Measurements from ENCODE around the gene ACSBG1.

ACSBG1 gene

DNA sequence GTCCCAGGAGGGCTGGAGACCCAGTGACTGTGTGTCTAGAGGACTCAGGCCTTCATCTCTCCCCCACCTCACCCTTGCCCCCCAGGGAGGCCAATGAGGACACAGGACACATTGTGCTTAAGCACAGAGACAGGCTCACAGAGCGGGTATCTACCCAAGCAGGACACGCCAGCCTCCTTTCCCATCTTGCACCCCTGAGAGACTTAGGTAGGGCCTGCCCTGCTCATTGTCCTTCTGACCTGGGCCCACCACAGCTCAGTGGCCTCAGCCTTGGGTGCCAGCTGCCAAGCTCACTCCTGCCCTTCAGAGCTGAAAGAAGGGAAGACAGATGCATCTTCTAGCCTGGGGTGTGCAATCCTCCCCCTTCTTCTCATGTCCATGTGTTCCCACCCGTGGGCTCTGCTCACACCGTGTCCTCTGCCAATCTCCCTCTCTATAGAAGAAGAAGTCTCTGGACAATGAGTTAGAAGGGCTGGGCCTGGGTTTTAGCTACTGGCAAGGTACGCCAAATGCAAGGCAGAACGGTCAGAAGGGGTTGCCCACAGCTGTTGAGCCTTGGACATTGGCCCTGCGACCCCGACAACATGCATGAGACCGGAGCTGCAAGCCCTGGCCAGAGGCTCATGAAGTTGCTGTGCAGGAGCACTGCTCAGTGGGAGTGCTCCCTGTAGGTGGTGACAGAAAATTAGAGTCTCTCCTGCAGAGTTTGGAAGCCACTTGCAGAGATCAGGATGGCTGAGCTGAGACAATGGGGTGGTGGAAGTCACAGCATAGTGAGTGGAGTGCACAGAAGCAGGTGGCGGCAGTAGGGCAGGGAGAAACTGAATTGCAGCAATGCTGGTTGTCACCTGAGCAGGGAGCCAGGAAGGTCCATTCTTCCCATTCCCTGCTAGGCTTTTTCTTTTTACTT, 32.8 kb downstream of the ACSBG1 start:
- DNase-seq, result no peak

DNA sequence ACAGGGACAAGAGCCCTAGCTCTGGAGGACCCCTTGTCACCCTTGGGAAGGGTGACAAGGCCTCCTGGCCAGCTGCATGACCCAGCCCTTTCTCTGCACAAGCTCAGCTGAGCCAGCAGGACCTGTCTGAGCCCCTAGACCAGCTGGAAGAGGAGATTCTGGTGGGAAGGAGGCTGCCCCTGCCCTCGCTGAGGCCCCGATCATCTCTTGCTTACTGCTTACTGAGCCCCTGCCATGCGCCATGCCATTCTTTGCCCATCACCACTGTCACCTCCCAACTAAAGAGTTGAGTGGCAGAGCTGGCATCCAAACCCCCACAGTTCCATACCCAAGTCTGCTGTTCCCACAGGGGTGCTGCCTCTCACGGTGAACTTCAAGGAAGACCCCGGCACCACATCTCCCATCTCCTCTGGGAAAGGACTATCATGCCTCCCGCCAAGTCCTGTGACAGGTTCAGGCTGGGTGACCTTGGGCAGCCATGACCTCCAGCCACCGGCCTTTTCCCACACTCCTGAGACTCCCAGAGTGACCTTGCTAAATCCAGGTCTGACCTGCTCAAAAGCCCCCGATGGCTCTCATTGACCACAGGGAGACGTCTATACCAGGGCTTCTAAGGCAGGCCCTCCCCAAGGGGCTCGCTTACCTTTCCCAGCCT, 34.0 kb downstream of the ACSBG1 start:
- no peak for DNase-seq

DNA sequence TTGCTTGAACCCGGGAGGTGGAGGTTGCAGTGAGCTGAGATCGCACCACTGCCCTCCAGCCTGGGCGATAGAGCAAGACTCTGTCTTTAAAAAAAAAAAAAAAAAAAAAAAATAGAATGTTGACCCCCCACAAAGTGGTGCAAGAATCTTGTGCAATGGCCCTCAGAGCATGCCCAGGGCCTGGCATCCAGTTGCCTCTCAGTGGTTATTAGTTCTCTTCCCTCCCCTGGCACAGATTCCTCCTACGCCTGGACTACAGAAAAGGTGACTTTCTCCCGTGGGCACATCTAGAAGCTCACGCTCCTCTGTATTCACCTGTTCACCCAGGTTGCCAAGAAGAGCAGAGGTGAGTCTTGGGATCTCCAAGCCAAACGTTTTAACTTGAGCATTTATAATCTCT, 36.7 kb downstream of the ACSBG1 start:
- DNase-seq, result no peak

DNA sequence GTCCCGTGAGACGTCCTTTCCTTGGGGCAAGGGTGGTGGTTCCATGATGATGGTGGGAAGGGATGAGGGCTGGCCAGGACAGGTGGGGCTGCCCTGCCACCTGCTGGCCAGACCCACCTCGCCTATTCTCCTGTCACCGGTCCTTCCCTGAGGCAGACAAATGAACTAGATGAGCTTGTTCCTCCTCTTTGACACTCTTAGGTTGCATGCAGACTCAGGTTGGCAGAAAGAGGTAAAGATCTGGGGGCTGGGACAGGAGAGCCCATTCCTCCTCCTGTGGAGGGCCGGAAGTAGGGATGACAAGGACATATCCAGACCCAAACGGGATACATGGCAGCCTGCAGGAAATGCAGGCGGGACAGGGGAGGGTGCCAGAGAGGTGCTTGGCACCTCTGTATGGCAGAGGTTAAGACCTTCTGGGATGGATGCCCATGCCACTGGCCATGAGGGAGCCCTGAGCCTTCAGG, 38.6 kb downstream of the ACSBG1 start:
- DNase-seq, result no peak

DNA sequence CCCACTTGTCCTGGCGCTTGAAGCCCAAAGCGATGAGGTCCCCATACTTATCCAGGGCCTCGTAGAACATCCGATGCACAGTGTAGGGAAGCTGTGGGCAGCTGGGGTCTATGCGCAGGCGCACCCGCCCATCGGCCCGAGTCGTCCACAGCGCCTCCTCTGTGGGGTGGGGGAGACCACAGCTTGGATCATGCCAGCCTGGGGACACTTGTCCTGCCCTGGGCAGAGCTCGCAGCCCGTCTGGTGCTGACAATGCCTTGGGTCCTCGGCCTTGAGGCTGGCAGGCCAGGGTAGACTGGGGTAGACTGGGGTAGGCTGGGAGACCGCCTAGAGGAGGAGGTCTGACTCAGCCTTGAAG, 39.8 kb downstream of the ACSBG1 start:
- no peak for DNase-seq

DNA sequence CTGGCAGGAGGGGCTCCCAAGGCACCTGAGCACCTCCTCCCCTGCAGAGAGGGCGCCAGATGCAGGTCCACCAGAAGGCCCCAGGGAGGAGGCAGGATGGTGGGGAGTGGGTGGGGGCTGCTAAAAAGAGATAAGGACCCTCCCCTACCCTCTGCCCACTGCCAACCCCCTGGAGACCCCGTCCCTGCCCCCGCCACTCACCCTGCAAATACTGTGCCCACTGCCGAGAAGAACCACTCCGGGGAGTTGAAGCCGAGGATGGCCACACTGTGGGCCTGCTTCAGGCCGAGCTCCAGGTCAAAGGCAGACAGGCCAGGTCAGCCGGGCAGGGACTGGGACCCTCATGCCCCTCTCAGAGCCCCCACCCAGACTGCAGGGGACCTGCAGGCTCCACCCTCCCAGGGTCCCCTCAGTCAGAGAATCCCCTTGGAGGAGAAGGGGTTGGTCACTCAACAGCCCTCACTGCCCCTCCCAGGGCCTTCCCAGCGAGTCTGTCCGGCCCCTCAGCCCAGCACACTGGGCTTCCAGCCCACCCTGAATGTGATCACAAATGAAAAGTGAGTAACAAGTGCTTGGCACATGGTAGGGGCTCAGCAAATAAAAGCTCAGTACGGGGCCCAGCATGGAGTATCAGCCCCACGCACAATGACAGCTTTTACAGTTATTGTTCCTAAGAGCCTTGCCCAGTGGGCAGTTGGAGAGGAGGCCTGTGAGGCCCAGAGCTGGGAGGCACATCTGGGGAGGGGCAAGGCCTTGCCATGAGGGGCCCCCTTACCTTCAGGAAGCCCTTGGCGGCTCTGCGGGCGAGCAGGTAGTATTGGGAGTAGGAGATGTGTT, 40.4 kb downstream of the ACSBG1 start:
- DNase-seq, result no peak

DNA sequence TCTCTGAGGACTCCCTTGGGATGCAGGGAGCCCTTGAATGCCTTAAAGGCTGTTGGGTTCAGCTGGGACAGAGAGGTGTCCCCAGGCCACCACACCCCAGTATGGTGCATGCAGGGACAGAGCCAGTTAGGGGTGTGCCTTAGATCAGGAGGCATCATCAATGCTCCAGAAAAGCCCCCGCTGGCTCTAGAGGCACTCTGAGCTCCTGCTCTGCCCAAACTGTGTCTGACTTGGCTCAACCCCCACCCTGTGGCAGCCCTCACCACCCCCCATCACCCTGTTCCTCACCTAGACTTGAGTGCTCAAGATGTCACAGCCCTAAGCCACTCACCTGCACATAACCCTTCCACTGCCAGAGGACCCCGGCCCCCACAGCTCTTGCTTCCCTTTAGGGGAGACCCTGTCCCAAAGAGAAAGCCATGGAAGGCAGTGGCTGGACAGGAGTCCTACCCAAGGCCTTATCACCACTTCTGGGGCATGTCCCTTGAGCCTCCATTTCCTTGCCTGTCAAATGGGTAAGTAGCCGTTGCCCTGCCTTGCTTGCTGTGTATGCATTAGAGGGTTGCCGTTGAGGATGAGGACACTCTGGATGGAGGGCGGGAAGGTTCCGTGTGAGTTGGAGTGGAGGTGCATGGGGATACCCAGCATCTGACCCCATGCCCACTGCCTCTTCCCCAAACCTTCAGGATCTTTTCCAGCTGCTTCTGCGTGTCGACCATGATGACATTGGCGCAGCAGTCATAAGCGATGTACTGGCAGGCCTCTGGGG, 41.4 kb downstream of the ACSBG1 start:
- DNase-seq, result no peak

DNA sequence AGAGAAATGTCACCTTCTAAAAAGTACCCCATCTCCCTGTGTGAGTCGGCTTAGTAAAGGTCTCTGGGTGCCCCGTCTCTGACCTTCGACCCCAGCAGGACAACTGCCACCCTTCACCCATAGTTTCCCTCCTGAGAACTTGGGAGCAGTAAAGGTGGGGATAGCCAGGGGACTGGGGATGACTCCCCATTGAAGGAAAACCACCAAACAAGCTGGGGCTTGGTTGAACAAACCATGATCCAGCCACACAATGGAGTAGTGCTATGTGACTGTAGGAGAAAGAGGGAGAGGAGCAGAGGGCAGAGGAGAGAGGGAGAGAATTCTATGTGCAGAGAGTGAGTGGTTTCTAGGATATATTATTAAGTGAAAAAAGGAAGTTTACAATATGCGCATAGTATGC, 51.5 kb downstream of the ACSBG1 start:
- no peak for DNase-seq

DNA sequence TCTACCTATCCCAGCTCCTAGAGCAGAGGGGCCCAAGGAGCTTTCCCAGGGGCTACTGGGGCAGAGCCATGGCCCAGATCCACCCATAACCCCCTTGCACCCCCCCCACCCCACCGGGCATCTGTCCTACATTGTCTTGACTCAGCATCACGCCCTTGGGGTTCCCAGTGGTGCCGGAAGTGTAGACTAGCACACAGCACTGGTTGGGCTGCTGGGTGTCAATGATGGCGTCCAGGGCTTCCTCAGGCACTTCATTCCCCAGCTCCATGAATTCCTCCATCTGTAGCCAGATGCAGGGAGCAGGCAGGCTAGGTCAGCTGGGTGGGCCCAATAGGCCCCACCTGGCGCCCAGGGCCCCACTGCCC, 52.0 kb downstream of the ACSBG1 start:
- no peak for DNase-seq

DNA sequence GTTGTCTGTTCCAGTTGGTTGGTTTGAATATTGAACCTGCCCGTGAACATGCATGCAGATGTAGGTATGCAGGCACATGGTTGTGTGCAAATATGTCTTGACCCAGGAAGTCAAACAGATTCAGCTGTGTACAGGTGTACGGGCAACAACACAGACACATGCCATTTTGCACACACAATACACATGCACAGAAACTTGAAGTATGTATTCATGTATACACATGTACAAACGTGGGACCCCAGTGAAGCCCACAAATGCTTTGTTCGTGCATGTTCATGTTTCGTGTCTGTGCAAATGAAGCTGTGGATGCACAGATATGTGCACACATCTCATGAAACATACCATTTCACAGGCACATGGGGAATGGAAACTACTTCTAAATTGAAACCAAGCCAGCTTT, 54.5 kb downstream of the ACSBG1 start:
- no peak for DNase-seq

DNA sequence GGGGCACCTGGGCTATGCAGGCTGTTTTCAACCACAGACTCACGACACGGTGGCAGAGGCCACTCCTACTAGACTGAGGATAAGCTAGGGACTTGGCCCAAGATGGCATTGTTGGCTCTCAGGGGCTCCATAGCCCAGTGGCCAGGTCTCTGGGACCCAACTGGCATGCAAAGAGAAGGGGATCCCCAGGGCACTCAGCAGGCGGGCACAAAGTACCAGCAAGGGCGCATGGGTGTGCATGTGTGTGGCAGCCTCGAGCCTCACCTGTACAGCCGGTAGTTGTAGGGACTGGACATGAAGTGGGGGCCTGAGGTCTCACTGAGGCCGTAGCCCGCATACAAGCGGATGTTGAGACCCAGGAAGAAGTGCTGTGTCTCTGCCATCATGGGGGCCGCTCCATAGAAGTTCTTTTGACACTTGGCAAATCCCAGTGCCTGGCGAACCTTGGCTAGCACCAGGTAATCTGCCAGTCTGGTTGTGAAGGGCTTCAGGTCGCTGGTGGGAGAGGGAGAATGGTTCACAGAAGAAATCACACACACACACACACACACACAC, 55.0 kb downstream of the ACSBG1 start:
- no peak for DNase-seq

DNA sequence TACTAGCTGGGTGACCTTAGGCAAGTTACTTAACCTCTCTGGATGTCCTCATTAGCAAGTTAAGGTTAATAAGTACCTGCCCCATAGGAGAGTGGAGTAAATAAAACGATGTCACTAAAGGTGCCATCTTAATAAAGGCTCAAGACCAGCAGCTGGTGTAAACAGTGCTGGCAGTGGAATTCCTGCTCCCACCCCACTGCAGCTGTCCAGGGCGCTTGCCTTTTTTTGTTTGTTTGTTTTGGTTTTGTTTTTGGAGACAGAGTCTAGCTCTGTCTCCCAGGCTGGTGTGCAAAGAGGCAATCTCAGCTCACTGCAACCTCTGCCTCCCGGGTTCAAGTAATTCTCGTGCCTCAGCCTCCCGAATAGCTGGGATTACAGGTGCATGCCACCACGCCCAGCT, 56.3 kb downstream of the ACSBG1 start:
- DNase-seq, result no peak

DNA sequence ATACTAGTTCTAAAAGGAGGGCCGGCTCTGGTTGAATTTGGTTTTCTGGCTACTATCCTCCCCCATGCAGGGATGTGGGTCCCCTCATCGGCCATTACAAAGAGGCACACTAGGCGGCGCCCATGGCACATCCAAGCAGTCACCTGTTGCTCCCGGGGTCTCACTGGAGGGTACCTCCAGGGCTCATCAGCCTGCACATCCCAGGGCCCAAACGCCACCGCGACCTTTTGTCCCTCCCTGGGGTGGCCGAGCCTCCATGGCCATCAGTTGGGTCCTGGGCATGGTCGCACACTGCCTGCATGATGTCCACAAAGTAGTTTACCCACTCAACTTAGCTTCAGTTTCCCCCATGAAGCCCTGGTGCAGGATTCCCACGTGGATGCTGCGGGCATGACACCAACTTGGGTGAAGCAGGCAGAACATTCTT, 56.9 kb downstream of the ACSBG1 start:
- no peak for DNase-seq

DNA sequence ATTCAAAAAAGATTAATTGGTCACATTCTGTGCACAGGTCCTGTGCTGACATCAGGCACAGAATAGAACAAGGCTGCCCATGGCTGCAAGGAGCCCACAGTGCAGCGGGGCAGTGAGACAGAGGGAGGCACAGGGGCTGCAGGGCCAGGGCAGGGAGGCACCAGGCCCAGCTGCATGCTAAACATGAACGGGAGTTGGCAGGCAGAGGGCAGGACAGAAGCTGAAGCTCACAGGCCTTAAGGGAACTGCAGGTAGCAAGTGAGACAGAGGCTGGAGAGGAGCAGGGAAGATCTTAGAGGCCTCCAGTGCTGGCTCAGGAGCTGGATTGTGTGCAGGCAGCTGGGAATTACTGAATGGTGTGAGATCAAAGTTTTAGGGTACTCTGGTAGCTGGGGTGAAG, 59.0 kb downstream of the ACSBG1 start:
- no peak for DNase-seq

DNA sequence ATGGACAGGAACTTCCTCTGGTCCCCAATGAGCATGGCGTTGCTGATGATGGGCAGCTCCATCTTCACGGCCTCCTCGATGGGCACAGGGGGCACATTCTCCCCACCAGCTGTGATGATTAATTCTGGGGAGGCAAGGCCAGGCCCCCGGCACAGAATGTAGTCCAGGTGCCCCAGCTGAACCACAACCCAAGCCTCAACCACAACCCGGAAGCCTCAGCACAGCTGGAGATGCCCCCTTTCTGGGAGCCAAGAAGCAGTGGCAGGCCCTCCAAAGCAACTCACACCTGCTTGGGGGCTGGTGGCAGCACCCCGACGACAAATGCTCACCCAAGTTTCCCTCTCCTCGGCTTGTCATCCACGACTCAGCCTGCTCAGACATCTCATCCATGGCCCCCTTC, 60.0 kb downstream of the ACSBG1 start:
- DNase-seq, result no peak

DNA sequence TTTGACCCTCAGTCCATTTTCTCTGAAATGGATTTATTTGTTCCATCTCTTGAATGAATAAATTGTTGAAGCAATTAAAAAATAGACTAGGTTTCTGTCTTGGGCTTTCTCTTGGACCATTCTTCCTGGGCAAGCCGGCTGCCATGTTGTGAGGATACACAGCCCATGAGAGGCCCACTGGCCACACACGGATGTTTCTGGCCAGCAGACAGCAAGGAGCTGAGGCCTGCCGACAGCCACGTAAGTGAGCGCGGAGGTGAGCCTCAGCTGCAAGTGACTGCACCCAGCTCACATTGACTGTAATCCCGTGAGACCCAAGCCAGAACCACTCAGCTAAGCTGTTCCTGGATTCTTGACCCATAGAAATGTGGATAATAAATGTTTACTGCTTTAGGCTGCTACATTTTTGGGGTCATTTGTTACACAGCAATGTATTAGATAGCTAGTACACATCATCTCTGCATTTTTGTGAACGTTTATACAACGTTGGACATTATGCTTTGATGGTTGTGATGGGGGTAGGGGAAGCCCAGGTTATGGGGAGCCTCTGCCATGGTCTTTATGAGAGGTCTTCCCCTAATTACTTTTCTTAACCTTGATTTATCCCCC, 62.4 kb downstream of the ACSBG1 start:
- no peak for DNase-seq

DNA sequence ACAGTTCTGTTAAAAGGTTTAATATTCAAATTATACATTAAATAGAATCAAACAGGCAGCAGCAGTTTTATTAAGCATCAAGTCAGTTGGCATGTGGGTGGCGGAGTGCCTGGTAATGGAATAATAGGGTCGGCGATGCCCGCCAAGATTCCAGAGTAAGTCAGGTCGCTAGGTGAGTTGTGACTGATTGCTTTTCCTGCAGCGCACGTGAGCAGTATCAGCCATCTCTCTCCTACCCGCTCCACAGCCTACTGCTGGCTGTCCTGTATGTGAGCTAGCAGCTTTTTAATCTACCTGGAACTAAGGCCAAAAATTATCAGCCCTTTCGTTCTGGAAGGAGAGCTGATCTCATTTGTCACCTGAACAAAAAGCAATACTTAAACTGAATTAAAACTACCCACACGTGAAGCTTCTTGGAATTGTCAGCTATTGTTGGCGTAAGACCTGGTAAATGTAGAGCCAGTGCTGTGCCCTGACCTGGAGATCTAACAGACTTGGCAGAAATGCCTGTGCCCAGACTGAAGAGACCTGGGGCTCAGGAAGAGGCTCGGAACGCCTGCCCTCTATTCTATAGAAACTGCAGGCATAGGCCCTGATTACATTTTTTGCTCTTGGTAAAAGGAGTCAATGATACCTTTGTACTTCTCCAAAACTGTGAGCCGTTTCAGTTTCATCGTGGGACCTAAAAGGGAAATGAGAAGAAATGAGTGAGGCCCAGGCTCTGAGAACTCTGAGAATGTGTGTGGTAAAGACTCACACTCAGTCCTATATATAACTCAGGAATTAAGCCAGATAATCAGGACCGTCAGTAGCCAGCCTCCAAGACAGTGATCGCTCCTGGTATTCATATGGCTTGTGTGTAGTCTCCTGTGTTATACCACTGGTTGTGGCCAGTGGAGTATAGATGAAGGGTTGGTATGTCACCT, 63.3 kb downstream of the ACSBG1 start:
- DNase-seq, result no peak

DNA sequence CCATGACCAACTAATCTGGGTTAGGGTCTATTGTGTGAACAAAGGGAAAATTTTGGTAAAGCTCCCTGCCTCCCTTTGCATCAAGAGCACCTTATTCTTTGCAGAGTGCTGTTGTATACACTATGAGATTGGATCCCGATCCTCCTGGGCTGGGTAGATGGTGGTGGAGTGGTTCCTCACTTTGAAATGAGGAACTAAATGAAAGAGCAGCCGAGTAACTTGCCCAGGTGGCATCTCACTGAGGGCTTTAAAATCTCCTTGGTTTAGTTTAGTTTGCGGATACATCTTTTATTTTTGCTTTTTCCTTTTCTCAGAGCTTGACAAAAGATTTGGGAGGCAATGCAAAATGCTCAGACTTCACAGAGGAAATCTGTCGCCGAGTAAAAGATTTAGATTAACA, 65.8 kb downstream of the ACSBG1 start:
- DNase-seq, result no peak

DNA sequence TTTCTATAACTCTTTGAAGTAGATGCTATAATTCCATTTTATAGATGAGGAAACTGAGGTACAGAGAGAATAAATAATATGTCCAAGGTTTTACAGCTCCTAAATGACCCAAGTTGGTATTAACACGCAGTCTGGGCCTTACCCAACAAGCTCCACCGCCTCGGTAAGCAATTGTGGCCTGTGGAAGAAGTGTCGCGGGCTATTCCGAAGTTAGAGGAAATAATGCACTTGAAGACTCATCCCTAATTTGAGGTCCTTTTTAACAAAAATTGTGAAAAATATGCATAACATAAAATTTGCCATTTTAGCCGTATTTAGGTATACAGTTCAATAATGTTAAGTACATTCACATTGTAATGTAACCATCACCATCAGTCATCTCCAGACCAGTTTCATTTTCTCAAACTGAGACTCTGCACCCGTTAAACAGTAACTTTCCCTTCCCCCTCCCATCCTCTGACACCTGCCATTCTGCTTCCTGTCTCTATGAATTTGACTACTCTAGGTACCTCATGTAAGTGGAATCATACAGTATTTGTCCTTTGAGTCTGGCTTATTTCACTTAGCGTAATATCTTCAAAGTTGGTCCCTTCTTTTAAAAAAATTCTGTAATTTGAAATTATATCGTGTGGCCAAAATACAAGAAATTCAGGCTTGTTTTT, 67.0 kb downstream of the ACSBG1 start:
- no peak for DNase-seq

DNA sequence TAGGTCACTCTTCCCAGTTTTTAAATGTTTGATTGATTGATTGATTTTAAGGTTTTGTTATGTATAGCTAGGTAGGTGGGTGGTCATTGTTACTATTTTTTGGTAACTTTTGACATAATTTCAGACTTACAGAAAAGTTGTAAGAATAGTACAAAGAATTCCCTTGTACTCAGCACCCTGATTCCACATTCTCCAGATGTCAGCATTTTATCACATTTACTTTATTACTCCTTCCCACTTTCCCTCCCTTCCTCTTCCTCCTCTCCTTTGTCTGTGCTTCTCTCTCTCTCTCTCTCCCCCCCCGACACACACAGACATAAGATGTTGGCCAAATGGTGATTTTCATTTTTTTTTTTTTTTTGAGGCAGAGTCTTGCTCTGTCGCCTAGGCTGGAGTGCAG, 70.4 kb downstream of the ACSBG1 start:
- DNase-seq, result no peak

Measured in right hindlimb (tissue), 1 donor.